Gastrocnemius medialis (tissue), 4 donors: ENCODE results near the gene ANKRD36C.

Experiments used
- CTCF ChIP-seq, 5 experiments: fragments of 450-650 bp in 3 of 5; fragments of 200-600 bp in 2 of 5; sonication (generic) in 2 of 5; IDR thresholded peaks in 4 of 5; conservative IDR thresholded peaks in 1 of 5; 1 replicate in 4 of 5; 2 replicates in 1 of 5; pipeline ENCODE4 v1.5.1; 2016 to 2019; ENCODE audit warnings: antibody characterized with exemption in 5 of 5, mild to moderate bottlenecking in 3 of 5, moderate library complexity in 3 of 5
- POLR2A ChIP-seq, 2 donors: fragments of 450-650 bp; IDR thresholded peaks; one replicate each; pipeline ENCODE4 v1.6.1; 2017; ENCODE audit warnings: antibody characterized with exemption in 2 of 2, mild to moderate bottlenecking in 2 of 2, moderate library complexity in 2 of 2

DNA sequence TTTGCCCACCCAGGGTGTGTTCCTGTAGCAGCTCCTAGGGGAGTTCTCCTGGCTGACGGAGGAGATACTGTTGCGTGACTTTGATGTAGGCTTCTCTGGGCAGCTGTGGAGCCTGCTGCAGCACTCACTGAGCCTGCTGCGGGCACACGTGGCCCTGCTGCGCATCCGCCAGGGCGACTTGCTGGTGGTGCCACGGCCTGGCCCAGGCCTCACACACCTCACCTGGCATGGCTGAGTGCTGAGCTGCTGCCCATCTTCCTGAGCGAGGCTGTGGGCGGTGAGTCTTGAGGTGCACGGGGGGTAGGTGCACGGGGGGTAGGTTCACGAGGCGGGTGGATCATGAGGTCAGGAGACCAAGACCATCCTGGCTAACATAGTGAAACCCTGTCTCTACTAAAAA is 191.7 kb downstream of the ANKRD36C start:
- TF ChIP-seq CTCF (IDR thresholded peaks at IDR 0.05 in 4 of 5, conservative IDR thresholded peaks at IDR 0.05 in 1 of 5), result no peak
- no peak for TF ChIP-seq POLR2A (IDR thresholded peaks at IDR 0.05)
